GM20431 (cell line): ENCODE data around the gene ZSCAN21.

ENCODE experiments used
- in situ Hi-C: fragments of 300-500 bp; cut with MseI, MboI; formaldehyde crosslinking; loops from one replicate; pipeline ENCODE4 v1.15.0; 2020; ENCODE audit warnings: low sequenced_read_pairs; ENCODE audit not compliant: unreplicated experiment

The ZSCAN21 gene

DNA sequence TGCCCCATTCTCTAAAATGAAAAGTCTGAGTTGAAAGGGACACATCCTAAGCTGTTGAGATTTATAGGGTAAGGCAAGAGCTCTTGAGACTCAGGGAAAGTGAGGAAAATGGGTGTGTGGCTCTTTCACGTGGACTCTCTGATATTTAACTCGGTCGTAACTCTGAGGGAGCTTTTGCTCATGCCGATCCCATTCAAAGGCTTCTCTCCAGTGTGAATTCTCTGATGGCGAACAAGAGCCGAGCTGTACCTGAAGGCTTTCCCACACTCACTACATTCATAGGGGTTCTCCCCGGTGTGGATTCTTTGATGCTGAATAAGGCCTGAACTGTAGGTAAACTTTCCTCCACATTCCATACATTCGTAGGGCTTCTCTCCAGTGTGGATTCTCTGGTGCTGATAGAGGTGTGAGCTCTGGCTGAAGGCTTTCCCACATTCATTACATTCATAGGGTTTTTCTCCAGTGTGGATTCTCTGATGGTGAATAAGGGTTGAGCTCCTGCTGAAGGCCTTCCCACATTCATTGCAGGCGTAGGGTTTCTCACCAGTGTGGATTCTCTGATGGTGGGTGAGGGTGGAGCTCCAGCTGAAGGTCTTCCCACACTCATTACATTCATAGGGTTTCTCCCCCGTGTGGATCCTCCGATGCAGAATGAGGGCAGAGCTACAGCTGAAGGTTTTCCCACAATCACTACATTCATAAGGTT is 21.6 kb downstream of the ZSCAN21 start:
- in situ Hi-C loops = no loop called here

DNA sequence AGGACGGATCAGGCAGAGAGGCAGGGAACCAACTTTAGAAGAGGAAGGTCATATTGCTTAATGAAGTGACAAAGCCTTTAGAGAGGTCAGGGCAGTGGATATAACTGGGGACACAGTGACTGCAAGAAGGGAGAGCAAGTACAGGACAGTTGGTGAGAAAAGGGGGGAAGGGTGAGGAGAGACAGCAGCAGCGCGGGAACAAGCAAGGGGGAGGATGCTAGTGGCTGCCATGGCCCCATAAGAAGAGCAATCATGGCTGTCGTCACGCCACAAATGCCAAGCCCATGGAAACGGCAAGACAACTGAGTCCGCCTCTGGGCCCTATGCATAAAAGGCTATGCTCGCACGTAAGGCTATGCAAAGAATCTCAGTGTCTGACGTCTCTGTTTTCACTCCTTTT is 22.9 kb downstream of the ZSCAN21 start:
- in situ Hi-C loops = no loop called here

DNA sequence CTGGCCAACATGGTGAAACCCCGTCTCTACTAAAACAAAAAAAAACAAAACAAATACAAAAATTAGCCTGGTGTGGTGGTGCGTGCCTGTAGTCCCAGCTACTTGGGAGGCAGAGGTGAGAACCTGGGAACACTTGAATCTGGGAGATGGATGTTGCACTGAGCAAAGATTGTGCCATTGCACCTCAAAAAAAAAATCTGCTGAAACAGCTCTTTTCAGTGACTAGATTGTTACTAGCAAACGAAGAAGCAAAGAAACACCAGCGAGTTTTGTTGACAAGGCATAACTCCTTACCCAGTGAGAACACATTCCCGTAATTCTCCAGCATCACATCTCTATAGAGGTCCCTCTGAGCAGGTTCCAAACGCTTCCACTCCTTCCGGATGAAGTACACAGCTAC is 25.3 kb downstream of the ZSCAN21 start:
- in situ Hi-C loops = no loop called here

DNA sequence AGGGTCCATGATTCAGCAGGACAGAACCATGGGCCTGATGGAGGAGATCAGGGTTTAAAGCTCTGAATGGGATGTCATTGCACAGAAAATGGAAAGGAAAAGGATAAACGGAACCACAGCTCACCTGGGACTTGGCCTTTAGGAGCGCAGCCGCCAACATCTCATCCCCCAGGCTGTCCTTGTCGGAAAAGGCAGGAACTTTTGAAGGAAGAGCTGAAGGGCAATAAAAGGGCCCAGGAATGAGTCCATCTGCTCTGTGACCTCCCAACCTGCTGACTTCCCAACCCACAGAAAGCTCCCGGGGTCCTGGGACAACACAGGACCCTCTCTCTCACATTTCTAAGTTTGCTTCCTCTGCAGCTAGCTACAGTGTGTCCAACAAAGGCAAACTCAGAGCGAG is 25.8 kb downstream of the ZSCAN21 start:
- in situ Hi-C loops = no loop called here

DNA sequence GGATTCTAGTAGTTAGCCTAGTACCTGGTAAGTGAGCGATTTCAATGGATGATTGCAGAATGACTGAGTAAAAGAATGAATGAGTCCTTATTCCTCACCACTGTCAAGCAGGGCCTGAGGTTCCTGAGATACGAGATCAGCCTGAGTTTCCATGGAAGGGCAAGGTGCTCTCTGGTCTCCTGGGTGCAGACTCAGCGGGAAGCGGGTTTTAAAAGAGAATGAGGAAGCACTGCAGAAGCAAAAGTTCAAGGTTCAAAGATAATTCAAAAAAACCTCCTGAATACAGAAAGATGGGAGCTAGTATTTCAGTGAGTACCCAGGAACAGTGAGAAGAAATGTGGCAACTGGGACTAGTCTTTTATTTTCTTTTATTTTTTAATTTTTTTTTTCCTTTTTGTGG is 27.6 kb downstream of the ZSCAN21 start:
- in situ Hi-C loops = no loop called here

DNA sequence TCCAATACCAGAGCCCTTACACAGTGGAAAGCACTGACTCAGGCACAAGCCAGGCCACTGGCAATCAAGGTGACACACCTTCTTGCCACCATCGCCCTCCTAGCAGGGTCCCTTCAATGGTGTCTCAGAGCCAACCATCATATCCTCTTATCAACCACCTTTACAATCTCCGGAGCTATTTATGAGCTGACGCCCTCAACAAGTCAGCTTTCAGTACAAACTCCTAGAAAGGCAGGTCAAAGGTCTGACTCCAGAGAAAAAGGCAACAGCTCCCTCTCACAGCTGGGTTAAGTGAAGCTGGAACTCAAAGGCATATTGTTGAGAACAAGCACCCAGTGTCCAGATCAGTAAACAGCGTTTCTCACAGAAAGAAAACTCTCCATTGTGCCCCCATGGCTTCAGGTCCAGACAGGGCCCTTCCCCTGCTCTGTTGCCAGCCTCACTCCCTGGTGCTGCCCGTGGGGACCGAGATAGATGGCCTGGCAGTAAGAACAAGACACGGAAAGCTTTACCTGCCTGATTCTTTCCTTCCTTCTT is 29.5 kb downstream of the ZSCAN21 start:
- in situ Hi-C loops = no loop called here

DNA sequence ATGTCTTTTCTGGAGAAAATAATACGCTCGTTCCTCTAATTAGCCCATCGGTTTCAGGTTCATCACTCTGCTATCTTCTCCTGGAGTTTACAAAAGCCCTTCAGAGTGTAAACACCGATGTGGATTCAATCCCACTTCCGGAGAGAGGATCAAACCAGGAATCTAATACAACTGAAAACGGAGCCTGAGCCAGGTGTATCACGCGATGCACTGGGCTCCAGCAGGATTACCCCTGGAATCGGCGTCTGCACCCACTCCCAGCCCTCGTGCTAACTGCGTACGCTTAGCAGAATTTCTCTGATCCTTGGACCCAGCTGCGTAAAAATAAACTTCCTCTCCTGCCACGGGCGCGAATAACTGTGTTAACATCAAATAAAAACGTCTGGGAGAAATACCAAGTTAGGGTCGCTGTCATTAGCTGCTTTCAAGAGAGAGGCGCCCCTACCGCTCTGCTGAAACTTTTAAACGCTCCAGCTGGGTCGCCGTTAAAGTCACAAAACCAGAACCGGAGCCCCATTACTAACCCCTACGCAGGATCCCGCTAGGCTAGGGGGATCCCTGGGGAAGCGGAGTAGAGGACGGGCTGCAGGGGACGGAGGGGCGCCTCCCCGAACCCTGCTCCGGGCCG is 31.4 kb downstream of the ZSCAN21 start:
- in situ Hi-C loops = no loop called here

DNA sequence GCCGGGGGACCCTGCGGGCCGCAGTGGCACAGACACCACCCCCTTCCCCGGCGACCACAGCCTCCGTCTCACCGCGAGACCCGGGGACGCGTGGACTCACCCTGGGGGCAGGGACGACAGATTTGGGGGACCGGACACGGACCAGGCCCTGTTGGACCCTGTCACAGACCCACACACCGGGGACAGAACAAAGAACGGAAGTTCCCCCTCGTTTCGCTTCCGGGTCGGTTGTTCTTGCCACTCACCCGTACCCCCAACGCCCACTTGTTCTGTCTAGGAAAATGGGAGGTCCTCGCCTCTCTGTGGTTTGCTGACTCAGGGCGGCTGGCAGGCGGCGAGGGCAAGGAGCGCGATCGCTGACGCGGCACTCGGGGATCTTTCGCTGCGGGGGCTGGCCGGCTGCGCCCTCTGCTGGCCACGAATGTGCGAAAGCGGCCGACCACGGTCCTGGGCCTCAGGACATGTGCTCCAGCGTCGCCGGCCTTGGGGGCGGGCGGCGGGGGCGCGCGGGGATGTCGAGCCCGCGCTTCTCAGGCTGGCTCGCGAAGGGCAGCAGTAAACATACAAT is 32.0 kb downstream of the ZSCAN21 start, which contains the start of gene ZNF3:
Gene ZNF3, minus strand, starts transcription at position 189 of the 568 bp plus-strand sequence. CDS start 4,366 bp downstream, outside the sequence.
- in situ Hi-C loops = no loop called here

DNA sequence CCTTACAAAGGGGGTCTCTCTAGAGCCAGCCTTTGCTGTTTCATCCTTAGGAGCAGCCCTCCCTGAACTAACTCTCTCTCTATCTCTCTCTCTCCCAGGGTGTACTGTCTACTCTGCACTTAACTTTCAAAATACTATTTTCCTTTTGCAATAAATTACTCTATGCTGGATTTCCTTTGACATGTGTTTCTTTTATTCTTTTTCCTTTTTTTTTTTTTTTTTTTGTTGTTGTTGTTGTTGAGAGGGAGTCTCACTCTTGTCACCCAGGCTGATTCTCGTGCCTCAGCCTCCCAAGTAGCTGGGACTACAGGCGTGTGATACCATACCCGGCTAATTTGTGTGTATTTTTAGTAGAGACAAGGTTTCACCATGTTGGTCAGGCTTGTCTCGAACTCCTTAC is 33.4 kb downstream of the ZSCAN21 start:
- in situ Hi-C loops = no loop called here

DNA sequence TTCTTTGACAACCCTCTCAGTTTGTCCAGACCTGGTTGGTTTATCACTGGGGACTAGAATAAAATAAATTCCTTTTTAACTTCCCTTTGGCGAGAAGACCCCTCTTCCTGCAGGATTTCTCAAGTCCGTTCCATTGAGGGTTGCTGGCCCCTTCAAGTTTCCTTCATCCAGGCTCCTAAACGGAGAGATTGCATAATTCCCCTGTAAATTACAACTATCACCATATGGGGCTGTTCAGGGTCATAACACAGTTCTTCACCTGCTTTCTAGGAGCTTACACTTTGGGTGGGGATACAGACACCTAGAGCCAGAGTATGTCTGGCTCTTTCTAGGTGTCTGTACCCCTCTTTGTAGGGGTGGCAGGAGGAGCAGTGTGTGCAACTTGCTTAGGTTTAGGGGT is 35.9 kb downstream of the ZSCAN21 start:
- in situ Hi-C loops = no loop called here

DNA sequence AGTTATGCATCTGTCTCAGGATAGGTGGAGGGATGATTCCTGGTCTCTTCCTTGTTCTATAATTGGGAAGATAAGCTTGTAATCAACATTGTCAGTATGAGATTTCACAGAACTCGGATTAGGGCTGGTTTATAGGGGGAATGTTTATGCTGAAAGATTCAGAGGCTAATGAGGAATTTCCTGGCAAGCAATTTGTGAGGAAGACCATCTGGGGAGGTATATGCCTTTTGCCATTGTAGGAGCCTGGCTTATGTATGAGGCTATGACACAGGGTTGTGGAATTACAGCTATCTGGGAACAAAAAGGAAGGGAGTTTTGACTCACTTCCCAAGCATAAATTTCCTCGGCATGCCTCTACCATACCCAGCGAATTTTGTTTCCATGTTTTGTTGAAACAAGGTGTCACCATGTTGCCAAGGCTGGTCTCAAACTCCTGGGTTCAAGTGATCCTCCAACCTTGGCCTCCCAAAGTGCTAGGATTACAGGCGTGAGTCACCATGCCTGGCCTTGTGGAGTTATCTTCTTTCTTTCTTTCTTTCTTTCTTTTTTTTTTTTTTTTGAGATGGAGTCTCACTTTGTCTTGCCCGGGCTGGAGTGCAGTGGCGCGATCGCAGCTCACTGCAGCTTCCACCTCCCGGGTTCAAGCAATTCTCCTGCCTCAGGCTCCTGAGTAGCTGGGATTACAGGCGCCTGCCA is 37.6 kb downstream of the ZSCAN21 start:
- in situ Hi-C loops = no loop called here

DNA sequence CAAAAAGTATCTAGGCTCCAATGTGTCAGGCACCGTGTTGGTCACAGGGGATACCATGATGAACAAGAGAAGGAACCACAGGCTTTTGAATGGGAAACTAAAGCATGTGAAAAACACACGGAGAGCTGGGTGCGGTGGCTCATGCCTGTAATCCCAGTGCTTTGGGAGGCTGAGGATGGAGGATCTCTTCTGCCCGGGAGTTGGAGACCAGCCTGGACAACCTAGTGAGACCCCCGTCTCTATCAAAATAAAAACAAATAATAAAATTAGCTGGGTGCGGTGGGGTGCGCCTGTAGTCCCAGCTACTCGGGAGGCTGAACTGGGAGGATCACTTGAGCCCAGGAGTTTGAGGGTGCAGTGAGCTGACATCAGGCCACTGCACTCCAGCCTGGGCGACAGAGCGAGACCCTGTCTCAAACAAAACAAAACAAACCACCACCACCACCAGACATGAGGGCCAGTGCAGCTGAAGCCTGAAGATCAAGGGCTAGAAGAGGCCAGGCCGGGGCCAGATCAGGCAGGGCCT is 38.6 kb downstream of the ZSCAN21 start:
- in situ Hi-C loops = no loop called here

DNA sequence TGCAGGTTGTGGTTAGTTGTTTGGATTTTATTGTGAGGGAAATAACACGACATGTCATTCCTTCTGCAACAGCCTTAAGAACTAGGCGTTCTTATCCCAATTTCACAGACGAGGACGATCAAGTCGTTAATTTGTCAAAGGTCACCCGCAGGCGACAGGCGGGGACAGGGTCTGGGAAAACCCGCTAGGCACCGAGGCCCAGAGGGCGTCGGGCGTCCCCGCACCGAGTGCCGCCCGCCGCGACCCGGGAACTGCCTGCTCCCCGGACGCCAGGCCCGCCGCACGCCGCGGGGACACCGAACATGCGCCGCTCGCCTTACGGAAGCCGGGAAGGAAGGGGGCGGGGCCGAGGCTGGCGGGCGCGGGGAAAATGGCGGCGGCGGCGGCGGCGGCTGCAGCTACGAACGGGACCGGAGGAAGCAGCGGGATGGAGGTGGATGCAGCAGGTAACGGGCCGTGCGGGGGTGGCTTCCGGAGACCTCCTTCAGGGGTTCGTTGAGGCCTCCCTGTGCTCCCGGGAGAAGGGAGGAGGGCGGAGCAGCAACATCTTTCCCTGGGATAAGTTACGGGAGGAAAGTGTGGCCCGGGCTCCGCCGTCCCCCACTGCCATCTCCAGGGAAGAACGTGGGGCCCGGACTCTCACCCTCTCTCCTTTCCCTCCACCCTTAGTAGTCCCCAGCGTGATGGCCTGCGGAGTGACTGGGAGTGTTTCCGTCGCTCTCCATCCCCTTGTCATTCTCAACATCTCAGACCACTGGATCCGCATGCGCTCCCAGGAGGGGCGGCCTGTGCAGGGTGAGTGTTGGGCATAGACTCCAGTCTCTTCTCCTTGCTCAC is 39.3 kb downstream of the ZSCAN21 start, which contains the start of gene COPS6:
Gene COPS6, plus strand, starts transcription at position 349 of the 837 bp plus-strand sequence. Its CDS starts 22 bp downstream, at position 371.
- in situ Hi-C loops = no loop called here

DNA sequence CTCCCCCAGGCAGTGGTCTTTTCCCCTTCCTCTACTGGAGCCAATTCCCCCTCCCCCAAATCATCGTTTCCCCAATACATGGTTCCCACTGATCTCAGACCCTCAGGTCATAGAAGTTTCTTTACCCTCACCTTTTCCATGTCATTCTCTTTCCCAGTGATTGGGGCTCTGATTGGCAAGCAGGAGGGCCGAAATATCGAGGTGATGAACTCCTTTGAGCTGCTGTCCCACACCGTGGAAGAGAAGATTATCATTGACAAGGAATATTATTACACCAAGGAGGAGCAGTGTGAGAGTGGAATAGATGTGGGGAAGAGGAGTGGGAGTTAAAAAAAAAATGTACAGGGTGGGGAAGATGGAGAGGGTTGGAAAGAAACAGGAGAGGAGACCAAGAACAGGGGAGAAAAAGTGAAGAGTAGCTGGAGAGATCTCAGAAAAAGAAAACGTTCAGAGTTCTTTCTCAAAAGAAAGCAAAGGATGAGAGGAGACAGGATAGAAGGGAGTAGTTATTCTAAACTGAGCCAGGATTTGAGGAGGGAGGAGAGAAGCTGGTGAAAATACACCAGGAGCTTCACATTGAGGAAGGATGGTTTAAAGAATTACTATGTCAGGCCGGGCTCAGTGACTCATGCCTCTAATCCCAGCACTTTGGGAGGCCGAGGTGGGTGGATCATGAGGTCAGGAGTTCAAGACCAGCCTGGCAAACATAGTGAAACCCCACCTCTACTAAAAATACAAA is 40.1 kb downstream of the ZSCAN21 start:
- in situ Hi-C loops = no loop called here

DNA sequence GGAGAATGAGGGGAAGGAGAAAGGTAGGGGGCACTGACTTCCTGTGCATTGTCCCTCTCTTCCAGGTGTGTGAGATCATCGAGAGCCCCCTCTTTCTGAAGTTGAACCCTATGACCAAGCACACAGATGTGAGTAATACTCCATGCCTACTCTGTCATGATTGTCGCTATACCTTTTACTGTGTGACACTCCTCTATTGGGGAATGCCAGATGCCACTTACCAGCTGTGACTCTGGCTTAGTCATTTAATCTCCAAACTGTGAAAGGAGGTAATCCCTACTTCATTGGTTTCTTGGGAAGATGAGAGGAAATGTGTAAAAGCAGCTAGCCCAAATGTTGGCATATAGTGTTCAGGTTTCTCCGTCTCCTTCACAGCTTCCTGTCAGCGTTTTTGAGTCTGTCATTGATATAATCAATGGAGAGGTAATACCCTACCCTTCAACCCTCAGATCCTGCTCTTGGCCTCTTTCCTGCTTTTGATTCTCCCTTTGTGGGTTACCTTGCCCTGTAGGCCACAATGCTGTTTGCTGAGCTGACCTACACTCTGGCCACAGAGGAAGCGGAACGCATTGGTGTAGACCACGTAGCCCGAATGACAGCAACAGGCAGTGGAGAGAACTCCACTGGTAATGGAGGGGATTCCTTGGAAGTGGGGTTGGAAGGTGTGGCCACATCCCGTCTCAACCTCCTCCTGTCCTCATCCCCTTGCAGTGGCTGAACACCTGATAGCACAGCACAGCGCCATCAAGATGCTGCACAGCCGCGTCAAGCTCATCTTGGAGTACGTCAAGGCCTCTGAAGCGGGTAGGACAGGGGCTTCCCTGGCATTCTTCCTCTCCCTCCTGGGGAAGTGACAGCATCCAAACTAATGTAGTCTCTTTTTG is 41.2 kb downstream of the ZSCAN21 start:
- in situ Hi-C loops = no loop called here

DNA sequence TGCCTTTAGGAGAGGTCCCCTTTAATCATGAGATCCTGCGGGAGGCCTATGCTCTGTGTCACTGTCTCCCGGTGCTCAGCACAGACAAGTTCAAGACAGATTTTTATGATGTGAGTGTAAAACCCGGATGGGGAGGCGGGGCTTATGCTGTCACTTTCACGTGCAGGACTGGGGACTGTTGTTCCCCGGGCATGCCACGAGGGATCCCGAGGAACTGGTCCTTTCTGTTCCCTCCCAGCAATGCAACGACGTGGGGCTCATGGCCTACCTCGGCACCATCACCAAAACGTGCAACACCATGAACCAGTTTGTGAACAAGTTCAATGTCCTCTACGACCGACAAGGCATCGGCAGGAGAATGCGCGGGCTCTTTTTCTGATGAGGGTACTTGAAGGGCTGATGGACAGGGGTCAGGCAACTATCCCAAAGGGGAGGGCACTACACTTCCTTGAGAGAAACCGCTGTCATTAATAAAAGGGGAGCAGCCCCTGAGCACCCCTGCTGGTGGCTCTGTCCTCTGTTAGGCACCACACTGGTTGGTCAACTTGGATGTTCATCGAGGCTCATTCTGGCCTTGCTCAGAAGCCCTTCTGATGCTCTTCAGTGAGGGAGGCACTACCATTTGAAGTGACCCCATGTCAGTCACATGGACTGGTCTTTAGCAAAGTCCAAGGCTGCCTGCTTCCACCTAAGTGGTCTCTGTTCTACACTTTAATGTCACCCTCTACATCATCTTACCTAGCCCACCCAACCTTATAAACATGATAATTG is 42.0 kb downstream of the ZSCAN21 start:
- in situ Hi-C loops = no loop called here

DNA sequence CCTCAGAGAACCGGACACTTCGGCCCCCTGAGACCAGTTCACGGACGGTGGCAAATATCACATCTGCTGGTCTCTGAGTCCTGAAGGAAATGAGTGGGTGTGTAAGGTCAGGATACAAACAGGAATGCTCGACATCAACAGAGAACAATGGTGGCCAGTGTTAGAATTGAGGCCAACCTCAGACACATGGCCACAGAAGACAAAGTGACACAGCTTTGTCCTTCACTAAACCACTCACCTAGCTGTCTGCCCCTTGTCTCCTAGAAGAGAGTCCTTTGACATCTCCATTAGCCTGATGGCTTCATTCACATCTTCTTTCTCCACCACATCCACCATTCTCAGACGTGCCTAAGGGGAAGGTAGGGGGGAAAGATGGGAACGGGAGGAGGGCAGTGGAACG is 43.5 kb downstream of the ZSCAN21 start:
- in situ Hi-C loops = no loop called here
